Nucleus accumbens (tissue), 56 donors: ENCODE results near the gene HMCN2.

Experiments
- DNase-seq, 56 donors: peaks; one replicate each; lab custom pipeline; 2025; lab: John Stamatoyannopoulos, UW

Gene HMCN2

GRCh38 chr9:130441031-130441430, 175.5 kb downstream of the HMCN2 start:
- no peak for DNase-seq

- DNase-seq: no peak
Measured at GRCh38 chr9:130442746-130443455, 177.3 kb downstream of the HMCN2 start.

GRCh38 chr9:130443456-130443801, 177.9 kb downstream of the HMCN2 start:
- no peak for DNase-seq

- no peak for DNase-seq
Measured at GRCh38 chr9:130443840-130444492, 178.4 kb downstream of the HMCN2 start.

- peak in 14 of 56 donors; percentile 10 to 63 (median 19) for DNase-seq
Measured at GRCh38 chr9:130444565-130445221, 179.1 kb downstream of the HMCN2 start, which contains the start of gene ASS1. ASS1 (plus strand) TSS chr9:130444961; CDS start chr9:130452229, 7,268 bp downstream.

GRCh38 chr9:130445268-130445983, 179.9 kb downstream of the HMCN2 start:
- DNase-seq: no peak

GRCh38 chr9:130446101-130446861, 180.7 kb downstream of the HMCN2 start:
- peak in 8 of 56 donors; percentile 9 to 43 (median 18) for DNase-seq

- no peak for DNase-seq
Measured at GRCh38 chr9:130447193-130447816, 181.7 kb downstream of the HMCN2 start.

GRCh38 chr9:130448035-130448624, 182.6 kb downstream of the HMCN2 start:
- DNase-seq: no peak

GRCh38 chr9:130448771-130449603, 183.4 kb downstream of the HMCN2 start:
- DNase-seq: no peak

GRCh38 chr9:130450344-130451003, 184.9 kb downstream of the HMCN2 start:
- no peak for DNase-seq

- no peak for DNase-seq
Measured at GRCh38 chr9:130451004-130451390, 185.4 kb downstream of the HMCN2 start.

- DNase-seq: peak in 10 of 56 donors; percentile 1 to 39 (median 28)
Measured at GRCh38 chr9:130451509-130452388, 186.2 kb downstream of the HMCN2 start.

- DNase-seq: no peak
Measured at GRCh38 chr9:130452835-130453234, 187.3 kb downstream of the HMCN2 start.

- DNase-seq: no peak
Measured at GRCh38 chr9:130453487-130453886, 187.9 kb downstream of the HMCN2 start.

GRCh38 chr9:130454096-130454811, 188.7 kb downstream of the HMCN2 start:
- no peak for DNase-seq
